GM19328 (cell line): ENCODE measurements around the gene PIK3R6.

Experiments used
- ATAC-seq: cut with Tn5 transposase; IDR thresholded peaks from one replicate; pipeline ENCODE4 v1.9.1; 2021; ENCODE audit warnings: mild to moderate bottlenecking, moderate library complexity; ENCODE audit not compliant: unreplicated experiment

PIK3R6 gene

DNA sequence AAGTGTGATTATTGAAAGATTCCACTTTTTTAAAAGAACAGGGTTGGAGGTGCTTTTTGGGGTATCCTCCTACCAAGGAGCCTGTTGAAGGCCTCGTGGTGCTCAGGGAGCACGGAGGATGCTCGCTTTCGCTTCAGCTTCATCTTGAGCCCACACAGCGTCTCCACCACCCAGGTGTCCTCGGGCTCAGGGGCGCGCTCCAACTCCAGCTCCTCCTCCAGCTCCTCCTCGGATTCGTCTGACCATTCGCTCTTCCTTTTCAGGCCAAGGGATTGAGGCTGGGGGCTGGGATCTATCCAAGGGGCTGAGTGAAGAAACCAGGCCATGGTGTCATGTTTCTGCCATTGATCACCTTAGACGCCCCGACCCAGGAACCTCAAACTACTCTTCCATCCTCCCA lies 110.3 kb downstream of the PIK3R6 start:
- no peak for ATAC-seq

DNA sequence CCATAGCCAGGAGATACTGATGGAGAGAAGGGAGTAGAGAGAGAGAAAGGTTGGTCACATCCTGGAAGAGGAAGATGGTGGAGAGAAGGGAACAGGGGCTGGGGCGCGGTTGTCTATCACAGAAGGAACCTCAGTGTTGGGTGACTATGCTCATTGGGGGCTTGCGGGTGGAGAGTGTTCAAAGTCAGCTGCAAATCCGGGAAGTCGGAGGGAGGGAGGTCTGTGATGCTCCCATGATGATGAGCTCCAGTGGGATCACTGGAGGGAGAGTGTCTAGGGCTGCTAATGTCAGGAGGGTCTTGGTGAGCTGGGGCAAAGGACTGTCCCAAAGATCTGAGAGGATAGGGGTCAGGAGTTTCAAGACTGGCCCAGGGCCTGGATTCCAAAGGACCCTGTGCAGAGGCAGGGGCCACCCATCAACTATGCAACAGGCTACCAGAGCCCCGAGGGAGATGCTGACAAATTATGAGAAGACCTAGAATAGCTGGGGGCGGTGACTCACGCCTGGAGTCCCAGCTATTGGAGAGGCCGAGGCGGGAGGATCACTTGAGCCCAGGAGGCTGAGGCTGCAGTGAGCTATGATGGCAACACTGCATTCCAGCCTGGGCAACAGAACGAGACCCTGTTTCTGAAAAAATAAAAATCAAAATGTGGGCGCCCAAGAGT lies 111.8 kb downstream of the PIK3R6 start:
- ATAC-seq, result no peak

DNA sequence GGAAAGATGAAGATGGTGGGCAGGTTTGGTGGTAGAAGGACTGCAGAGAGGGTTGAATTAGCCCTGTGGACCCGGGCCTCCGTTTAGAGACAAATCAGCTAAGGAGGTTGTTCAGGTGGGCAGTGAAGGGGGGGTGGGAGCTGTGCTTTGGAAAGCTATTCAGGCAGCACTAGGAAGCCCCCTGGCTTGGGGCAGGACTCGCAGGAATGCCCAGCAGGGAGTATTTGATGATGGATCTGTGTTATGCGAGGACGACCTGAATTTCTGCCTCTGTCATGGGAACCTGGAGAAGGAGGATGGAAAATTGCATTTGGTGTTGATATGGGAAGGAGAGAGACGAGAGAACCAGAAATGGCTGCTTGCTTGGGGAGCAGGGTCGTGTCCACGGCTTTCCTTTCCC lies 112.6 kb downstream of the PIK3R6 start:
- ATAC-seq, result no peak

DNA sequence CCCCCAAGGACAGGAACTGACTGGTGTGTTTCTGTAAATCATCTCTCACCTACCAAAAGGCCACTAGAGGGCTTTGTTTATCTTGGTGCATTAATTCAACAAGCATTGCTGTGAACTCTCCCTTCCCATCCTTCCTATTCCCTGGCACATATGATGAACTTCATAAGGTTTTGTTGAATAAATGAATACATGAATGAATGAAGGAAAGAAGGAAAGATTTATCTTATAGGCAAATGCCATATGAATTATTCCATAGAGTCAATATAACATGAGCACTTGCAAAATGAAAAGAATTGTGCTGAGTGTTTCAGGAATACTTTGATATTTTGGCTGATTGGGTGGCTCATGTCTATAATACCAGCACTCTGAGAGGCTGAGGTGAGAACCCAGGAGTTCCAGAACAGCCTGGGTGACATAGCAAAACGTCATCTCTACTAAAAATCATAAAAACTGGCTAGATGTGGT lies 113.5 kb downstream of the PIK3R6 start:
- no peak for ATAC-seq

DNA sequence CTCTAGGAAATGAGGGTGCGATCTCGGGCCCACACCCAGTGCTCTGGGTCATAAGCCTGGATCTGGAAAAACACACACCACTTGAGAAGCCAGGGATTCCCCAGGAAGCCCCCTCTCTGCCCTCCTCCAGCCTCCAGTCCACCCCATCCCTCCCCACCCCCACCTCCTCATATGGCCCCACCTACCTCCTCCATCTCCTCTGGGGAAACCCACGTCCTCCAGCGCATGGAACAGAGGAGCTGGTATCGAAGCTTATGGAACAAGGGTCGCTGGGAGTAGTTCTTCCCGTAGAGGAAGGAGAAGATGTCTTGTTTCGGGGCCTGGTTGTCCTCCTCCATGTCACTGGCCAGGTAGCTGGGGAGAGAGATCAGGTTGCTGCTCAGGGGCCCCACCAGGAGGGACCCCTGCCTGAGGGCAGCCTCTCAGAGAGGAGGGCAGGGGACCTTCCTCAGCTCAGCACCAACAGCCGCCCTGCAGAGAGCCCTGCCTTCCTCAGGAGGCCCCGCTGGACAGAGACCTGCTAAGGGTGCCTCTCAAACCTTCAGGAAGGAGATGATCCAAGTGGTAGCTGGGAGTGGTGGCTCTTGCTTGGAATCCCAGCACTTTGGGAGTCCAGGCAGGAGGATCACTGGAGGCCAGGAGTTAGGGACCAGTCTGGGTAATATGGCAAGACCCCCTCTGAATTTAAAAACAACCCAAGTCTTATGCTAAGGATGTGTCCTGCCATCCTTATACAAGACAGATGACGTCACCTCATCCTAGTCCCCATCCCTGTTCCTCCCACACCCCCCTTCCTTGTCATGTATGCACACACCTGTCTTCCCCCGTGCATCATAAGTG lies 114.1 kb downstream of the PIK3R6 start:
- no peak for ATAC-seq
